HPDE6-E6E7 (cell line): ENCODE data around the gene B3GAT1.

Experiments
- DNase-seq: peaks from one replicate; pipeline ENCODE4 v3.0.0; 2011; ENCODE audit warnings: missing footprints; ENCODE audit errors: extremely low spot score

Gene B3GAT1

DNA sequence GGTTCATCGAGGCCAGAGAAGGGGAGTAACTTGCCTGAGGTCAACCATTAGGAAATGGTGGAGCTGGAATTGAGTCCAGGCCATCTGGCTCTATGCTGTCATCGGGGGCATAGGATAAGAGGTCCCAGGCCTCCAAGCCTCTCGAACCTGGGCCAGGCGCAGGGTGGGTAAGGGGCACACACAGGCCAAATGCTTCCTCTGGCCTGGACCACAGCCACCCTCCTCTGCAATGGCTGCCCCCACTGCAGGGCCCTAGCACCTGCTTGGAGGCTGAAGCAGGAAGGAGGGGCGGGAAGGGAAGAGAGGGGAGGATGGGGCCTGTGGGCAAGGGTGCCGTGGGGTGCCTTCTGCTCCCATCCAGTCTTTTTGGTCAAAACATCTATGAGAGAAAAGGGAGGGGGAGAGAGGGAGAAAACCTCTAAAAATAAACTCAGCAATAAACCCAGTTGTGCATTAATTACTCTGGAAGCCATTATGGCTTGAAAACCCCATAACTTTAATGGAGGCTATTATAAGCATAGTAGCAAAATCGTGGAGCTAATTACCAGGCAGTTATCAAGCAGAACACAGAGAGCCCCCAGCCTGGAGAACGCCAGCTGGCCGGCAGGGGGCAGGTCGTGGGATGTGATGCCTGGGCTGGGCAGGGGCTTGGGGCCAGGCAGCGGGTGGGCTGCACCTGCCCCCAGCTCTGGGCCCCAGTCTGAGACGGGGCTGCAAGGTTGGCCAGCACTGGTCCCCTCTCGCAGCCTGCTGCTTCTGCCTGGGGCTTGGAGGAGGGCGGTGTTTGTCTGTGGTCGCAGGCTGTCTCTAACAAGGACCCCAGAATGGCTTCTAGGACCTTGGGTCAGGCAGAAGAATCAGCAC is 21.1 kb downstream of the B3GAT1 start:
- DNase-seq, result no peak

- no peak for DNase-seq
These were observed 22.4 kb downstream of the B3GAT1 start for GRCh38 chr11:134389464-134390180.

DNA sequence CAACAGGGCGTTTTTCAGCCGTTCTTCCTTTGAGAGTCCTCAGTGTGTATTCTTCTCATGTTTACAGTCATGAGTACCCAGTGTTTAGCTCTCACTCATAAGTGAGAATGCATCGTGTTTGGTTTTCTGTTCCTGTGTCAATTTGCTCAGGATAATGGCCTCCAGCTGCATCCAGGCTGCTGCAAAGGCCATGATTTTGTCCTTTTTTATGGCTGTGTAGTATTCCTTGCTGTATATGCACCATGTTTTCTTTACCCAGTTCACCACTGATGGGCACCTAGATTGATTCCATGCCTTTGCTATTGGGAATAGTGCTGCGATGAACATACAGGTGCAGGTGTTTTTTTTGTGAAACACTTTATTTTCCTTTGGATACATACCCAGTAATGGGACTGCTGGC is 23.5 kb downstream of the B3GAT1 start:
- no peak for DNase-seq

- DNase-seq, result no peak
These were observed 24.5 kb downstream of the B3GAT1 start for GRCh38 chr11:134387501-134387900.

- no peak for DNase-seq
These were observed 25.1 kb downstream of the B3GAT1 start for GRCh38 chr11:134386945-134387344.

DNA sequence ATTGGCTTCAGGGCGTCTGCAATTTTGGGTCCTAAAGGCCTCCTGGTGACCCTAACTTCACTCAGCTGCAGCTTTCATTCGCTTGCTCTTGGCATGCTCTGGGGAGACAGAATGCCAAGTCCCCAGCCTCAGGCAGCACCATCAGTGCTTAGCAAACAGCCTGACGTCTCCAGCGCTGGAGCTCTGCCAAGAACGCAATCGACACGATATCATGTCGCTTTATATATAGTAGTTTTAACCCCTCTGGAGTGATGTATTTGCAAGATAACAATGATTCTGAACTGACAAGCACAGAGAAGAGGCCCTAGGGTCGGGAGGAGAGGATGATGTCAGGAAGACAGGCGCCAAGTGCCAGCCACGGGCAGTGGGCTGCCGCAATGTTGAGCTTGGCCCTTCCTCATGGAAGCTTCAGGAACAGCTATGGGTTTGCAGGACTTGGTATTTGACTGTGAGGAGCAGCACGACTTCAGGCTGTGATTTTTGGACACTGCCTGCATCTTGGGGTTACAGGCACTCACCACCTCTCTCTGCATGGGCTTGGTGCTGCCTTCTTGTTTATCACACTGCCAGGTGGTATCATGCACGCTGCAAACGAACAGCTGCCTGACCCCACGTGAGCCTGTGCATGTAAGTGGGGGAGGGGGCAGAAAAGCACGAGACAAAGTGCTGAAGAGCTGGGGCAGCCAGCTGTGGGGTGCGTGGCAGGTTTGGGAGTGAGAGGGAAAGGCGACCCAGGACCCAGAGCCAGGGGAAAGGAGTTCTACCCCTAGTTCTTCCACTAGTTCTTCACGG is 26.1 kb downstream of the B3GAT1 start:
- DNase-seq, result no peak

DNA sequence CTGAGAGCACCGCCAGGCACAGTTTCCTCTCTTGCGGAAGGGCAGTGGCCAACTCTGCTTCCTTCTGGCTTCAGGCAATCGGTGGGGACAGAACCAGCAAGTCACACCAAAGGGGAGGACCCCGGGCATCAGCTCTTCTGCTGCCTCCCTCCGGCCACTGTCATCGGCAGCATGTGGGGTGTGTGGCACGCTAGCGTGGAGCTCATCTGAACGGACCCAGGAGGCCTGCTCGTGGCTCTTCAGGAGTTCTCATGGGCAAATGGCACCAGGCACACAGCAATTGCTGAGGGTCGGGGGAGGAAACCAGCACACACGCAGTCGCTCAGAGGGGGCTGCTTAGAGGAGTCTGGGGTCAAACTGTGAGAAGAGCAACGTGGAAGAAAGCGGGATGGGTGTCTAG is 26.9 kb downstream of the B3GAT1 start:
- DNase-seq, result no peak

DNA sequence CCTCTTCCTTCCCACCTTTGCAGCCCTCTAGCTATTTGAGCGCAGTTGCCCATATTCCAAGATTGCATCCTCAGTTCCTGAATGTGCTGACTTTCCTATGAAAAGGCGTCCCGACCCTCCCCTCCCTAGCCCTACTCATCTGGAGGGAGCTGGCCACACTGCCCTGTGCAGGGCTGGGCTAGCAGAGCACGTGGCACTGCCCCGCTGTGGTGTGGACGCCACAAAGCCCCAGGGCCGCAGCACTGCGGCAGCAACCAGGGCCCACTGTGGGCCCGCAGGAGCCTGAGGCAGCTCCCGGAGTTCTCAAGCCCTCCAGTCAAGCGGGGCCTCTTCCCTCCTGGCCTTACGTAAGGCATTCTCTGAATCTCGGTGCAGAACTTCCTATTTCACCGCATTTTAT is 27.6 kb downstream of the B3GAT1 start:
- no peak for DNase-seq

GRCh38 chr11:134383576-134384221 is 28.3 kb downstream of the B3GAT1 start:
- DNase-seq, result no peak

DNA sequence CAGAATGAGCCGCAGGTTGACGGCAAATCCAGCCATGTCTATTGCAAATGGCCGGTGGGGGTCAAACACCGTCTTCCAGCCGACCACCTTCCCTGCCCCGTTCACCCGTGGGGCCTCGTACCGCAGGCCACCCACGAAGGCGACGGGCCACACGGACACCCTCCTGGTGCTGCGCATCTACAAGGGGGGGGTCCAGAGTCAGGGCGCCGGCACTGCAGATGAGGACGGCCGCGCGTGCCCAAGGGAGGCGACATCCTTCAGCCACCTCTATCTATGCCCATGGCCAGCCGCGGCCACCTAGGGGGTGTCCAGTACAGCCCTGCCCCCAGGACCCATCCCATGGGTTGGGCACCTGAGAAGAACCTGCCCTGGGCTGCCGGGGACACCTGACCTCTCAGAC is 29.2 kb downstream of the B3GAT1 start:
- DNase-seq, result no peak

GRCh38 chr11:134382257-134382656 is 29.8 kb downstream of the B3GAT1 start:
- no peak for DNase-seq

DNA sequence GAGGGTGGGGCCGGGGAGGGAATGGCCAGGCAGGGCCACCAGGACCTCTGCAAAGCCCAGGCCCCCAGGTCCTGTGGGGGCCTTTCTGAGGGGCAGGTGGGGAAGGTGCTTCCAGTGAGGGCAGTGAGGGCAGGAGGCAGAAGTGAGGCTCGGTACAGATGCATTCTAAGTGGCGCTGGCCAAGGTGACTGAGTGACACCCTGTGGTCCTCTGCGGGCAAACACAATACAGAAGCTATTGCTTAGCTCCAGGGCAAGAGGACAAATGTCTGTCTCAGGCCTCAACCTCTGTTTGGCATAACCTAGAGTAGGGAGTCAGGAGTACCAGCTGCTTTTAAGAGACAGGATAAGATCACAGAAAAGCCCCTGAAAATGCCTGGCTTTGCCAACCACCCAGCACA is 31.3 kb downstream of the B3GAT1 start:
- no peak for DNase-seq

DNA sequence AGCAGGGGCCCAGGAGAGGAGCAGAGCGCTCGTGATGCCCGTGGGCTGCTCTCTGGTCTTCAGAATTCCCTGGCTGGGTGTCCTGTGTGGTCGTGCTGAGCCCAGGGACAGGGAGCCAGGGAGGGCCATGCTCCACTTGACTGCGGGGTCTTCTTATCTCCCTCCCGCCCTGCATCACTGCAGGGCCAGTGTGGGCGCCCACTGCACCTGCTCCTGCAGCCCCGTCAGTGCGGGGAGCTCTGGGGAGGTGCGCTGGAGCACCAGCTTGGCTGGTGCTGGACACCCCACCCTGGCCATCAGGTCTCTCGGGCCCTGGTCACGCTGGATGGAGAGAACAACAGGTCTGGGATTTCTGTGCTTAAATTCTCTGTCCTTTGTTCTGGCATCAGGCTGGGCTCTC is 31.8 kb downstream of the B3GAT1 start:
- no peak for DNase-seq

GRCh38 chr11:134379241-134379640 is 32.8 kb downstream of the B3GAT1 start:
- DNase-seq, result no peak

GRCh38 chr11:134377876-134378275 is 34.2 kb downstream of the B3GAT1 start:
- no peak for DNase-seq

DNA sequence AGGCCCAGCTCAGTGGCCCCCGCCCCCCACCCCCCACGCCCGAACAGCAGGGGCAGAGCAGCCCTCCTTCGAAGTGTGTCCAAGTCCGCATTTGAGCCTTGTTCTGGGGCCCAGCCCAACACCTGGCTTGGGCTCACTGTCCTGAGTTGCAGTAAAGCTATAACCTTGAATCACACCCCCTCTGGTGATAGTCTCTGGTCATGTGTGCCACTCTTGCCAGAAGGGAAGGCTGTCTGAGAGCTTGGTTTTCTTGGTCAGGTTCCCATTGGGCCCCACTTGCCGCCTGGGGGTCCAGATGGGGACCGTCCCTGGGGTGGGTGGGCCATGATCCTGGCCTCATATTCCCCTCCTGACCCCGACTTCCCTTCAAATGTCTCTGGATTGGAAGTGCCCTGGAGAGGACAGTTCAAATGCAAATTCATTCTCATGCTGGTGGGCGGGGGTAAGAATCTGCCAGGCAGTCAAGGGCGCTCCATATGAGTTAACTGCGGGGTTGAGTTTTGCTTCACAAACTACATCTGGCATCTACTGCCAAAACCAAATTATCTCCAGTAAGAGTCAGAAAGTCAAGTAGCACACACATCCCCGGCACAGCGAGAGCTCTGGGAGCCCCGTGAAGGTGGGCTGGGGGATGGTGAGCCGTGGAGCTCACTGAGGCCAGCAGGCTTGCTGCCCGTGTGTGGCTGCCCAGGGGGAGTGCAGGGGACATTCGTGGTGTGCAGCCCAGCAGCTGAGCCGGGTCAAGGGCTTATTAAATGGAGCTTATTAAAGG is 35.7 kb downstream of the B3GAT1 start:
- DNase-seq, result no peak

GRCh38 chr11:134374891-134375550 is 37.0 kb downstream of the B3GAT1 start:
- DNase-seq, result no peak

GRCh38 chr11:134374171-134374570 is 37.9 kb downstream of the B3GAT1 start:
- no peak for DNase-seq

GRCh38 chr11:134373591-134374052 is 38.4 kb downstream of the B3GAT1 start:
- DNase-seq, result no peak

DNA sequence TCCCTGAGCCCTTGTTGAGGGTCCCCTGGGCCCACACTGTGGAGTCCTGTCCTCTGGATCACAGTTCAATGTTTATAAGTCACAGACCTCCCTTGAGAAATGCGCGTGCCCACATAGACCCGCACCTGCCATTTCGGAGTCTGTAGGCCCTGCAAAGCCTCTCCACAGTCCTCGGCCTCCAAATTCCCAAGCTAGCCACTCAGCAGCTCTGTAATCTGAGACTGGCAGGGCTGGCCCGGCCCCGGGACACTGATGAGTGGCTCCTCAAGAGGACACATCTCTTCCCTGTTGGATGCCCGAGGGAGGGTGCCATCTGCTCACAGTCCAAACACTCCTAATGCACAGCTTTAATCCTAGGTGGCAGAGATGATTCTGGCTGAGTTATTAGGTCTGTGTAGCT is 39.1 kb downstream of the B3GAT1 start:
- DNase-seq, result no peak
